IMR-90 (cell line): ENCODE measurements around the gene SNRNP25. TPM values are rescaled to one million over a fixed set of nuclear protein-coding genes. Genes with fewer than 3 reads are reported as not detected.

Experiments
- ATAC-seq: fragments of 200-7000 bp; cut with Tn5 transposase; 2 replicates; pipeline ENCODE4 v1.9.1; 2020; ENCODE audit warnings: low read depth, mild to moderate bottlenecking, moderate library complexity
- BruUV-seq: library from RNA; stranded (reverse); fragments of 400-500 nt; replicated peaks from 2 replicates; lab custom pipeline; 2021; lab: Mats Ljungman, UMichigan
- CTCF ChIA-PET: fragments of 300-600 bp; formaldehyde crosslinking; extraction: SDS; loops from one replicate; lab custom pipeline; 2021; ENCODE audit warnings: antibody characterized with exemption; lab: Yijun Ruan, JAX
- POLR2A ChIA-PET: fragments of 300-600 bp; sonication (Branson Sonifier 250); formaldehyde crosslinking; loops from one replicate; lab custom pipeline; 2022; ENCODE audit warnings: antibody characterized with exemption; ENCODE audit not compliant: unreplicated experiment; lab: Charles Lee
- DNase-seq: peaks from one replicate; pipeline ENCODE4 v3.0.0; 2013
- H2AFZ ChIP-seq: replicated peaks from 2 replicates; pipeline ENCODE3; 2013; ENCODE audit warnings: low read length, mild to moderate bottlenecking; ENCODE audit not compliant: poor library complexity
- H2AK5ac ChIP-seq: 2 replicates; pipeline ENCODE4 v1.6.1; 2013; ENCODE audit warnings: low read depth, low read length, inconsistent platforms
- H2AK9ac ChIP-seq: replicated peaks from 2 replicates; pipeline ENCODE3; 2013; ENCODE audit warnings: mild to moderate bottlenecking, low read depth, low read length, moderate library complexity; ENCODE audit not compliant: poor library complexity
- H2BK120ac ChIP-seq: 2 replicates; pipeline ENCODE4 v1.6.1; 2013; ENCODE audit warnings: low read depth, low read length, inconsistent platforms
- H2BK15ac ChIP-seq: 3 replicates; pipeline ENCODE4 v1.6.1; 2013; ENCODE audit warnings: low read depth, low read length, inconsistent platforms
- H2BK20ac ChIP-seq: 2 replicates; pipeline ENCODE4 v1.6.1; 2013; ENCODE audit warnings: low read depth, mild to moderate bottlenecking, inconsistent platforms, low read length, moderate library complexity
- H2BK5ac ChIP-seq: 2 replicates; pipeline ENCODE4 v1.6.1; 2013; ENCODE audit warnings: mild to moderate bottlenecking, low read depth, low read length, inconsistent platforms; ENCODE audit not compliant: poor library complexity, severe bottlenecking
- H3K14ac ChIP-seq: replicated peaks from 2 replicates; pipeline ENCODE4 v1.6.1; 2013; ENCODE audit warnings: low read depth, low read length, inconsistent platforms
- H3K18ac ChIP-seq: 2 replicates; pipeline ENCODE4 v1.6.1; 2013; ENCODE audit warnings: low read depth, low read length, control low read depth
- H3K23ac ChIP-seq: 2 replicates; pipeline ENCODE4 v1.6.1; 2013; ENCODE audit warnings: low read depth, low read length, inconsistent platforms
- H3K27ac ChIP-seq: 2 replicates; pipeline ENCODE4 v1.5.1; 2013; ENCODE audit warnings: mild to moderate bottlenecking, control low read depth, low read length; ENCODE audit not compliant: insufficient read depth
- H3K27me3 ChIP-seq: 2 replicates; pipeline ENCODE4 v1.6.1; 2013; ENCODE audit warnings: low read length; ENCODE audit not compliant: control insufficient read depth, insufficient read depth
- H3K36me3 ChIP-seq: 2 replicates; pipeline ENCODE4 v1.6.1; 2013; ENCODE audit warnings: low read length, mixed read lengths; ENCODE audit not compliant: control insufficient read depth, insufficient read depth
- H3K4ac ChIP-seq: 2 replicates; pipeline ENCODE4 v1.6.1; 2013; ENCODE audit warnings: low read depth, low read length, inconsistent platforms
- H3K4me1 ChIP-seq: 2 replicates; pipeline ENCODE4 v1.6.1; 2013; ENCODE audit warnings: low read length, mixed read lengths; ENCODE audit not compliant: control insufficient read depth, insufficient read depth
- H3K4me2 ChIP-seq: 2 replicates; pipeline ENCODE4 v1.6.1; 2013; ENCODE audit warnings: low read depth, mild to moderate bottlenecking, control low read depth, low read length, moderate library complexity
- H3K4me3 ChIP-seq: 2 replicates; pipeline ENCODE4 v1.5.1; 2013; ENCODE audit warnings: low read depth, mild to moderate bottlenecking, control low read depth, low read length, moderate library complexity; ENCODE audit not compliant: insufficient read depth
- H3K56ac ChIP-seq: 2 replicates; pipeline ENCODE4 v1.6.1; 2013; ENCODE audit warnings: low read length, inconsistent platforms; ENCODE audit not compliant: insufficient read depth; ENCODE audit errors: extremely low read depth
- H3K79me1 ChIP-seq, 2 experiments: 2 replicates each; pipeline ENCODE4 v1.6.1; 2013; ENCODE audit warnings: low read length in 2 of 2, inconsistent platforms in 1 of 2, low read depth in 1 of 2
- H3K9ac ChIP-seq: 2 replicates; pipeline ENCODE4 v1.6.1; 2013; ENCODE audit warnings: low read depth, low read length, control low read depth
- H3K9me1 ChIP-seq: 2 replicates; pipeline ENCODE4 v1.6.1; 2013; ENCODE audit warnings: low read length, inconsistent platforms; ENCODE audit not compliant: insufficient read depth
- H3K9me3 ChIP-seq: 2 replicates; pipeline ENCODE4 v1.6.1; 2013; ENCODE audit warnings: low read length; ENCODE audit not compliant: control insufficient read depth, insufficient read depth
- H4K20me1 ChIP-seq: 2 replicates; pipeline ENCODE4 v1.6.1; 2013; ENCODE audit warnings: low read length, inconsistent platforms; ENCODE audit not compliant: insufficient read depth
- H4K5ac ChIP-seq: 2 replicates; pipeline ENCODE4 v1.6.1; 2013; ENCODE audit warnings: mild to moderate bottlenecking, low read depth, low read length, control low read depth
- H4K8ac ChIP-seq, 2 experiments: 2 replicates each; pipeline ENCODE4 v1.6.1; 2013; ENCODE audit warnings: low read depth in 2 of 2, low read length in 2 of 2, control low read depth in 1 of 2, inconsistent platforms in 1 of 2
- H4K91ac ChIP-seq: 2 replicates; pipeline ENCODE4 v1.6.1; 2013; ENCODE audit warnings: low read depth, low read length, inconsistent platforms; ENCODE audit not compliant: insufficient read depth
- CEBPB ChIP-seq: IDR thresholded peaks from 2 replicates; pipeline ENCODE4 v1.6.1; 2012; ENCODE audit warnings: low read depth, low read length, improper control_type of control experiment
- RCOR1 ChIP-seq: IDR thresholded peaks from 2 replicates; pipeline ENCODE4 v1.6.1; 2012; ENCODE audit warnings: mild to moderate bottlenecking, low read length, improper control_type of control experiment; ENCODE audit not compliant: insufficient replicate concordance
- WGBS, 2 experiments: methylation state at CpG; one replicate each; pipeline versions ENCODE4 v1.1.5 to v1.1.7; 2013; ENCODE audit warnings: missing lambda C conversion rate in 2 of 2; ENCODE audit not compliant: insufficient read length in 1 of 2; ENCODE audit errors: extremely low coverage in 2 of 2; 5-methylcytosine and 5-hydroxymethylcytosine counted together
- dilution Hi-C: fragments of 300-500 bp; cut with HindIII; formaldehyde crosslinking; loops from one replicate; pipeline ENCODE4 v1.14.3; 2018; ENCODE audit warnings: low sequenced_read_pairs; ENCODE audit not compliant: unreplicated experiment
- in situ Hi-C: fragments of 300-500 bp; cut with MboI; formaldehyde crosslinking; loops from 3 replicates; pipeline ENCODE4 v1.14.3; 2019; ENCODE audit warnings: low sequenced_read_pairs, inconsistent platforms, mixed read lengths
- intact Hi-C: fragments of 100-400 bp; cut with micrococcal nuclease; formaldehyde crosslinking; loops from 2 replicates; pipeline ENCODE4 v1.10.0; 2022
- polyA plus RNA-seq, 3 experiments: library from polyadenylated mRNA; depleted of rRNA; stranded (reverse); fragments of >200 nt; gene quantifications; 2 replicates each; pipeline ENCODE4 v1.2.3, GENCODE V29; 2012; ENCODE audit warnings: low replicate concordance in 1 of 3
- total RNA-seq: library from RNA; depleted of rRNA; stranded (reverse); fragments of >200 nt; gene quantifications from 2 replicates; pipeline ENCODE4 v1.2.3, GENCODE V29; 2012

Gene SNRNP25
- total and polyA plus RNA-seq, 2 of the 4 experiments (the other 2 are of a cell fraction): 67.2 to 88.0 TPM

GRCh38 chr16:35011-35677 is 18.5 kb upstream of the SNRNP25 start:
- no peak overlapping the region for H2BK15ac ChIP-seq
- H3K9me1 ChIP-seq: peaks cover 4% of the 10 kb centered on the region
- no peak overlapping the region for H3K14ac ChIP-seq
- intact Hi-C loops: no loop called here
- in situ Hi-C loops: no loop called here
- H2BK5ac ChIP-seq: no peak overlapping the region
- WGBS, 2 experiments: 75% methylated on average over 14 of the region's 17 CpGs; no CpG with 5 or more reads in 1 of the 2 experiments
- dilution Hi-C loops: no loop called here
- H2BK120ac ChIP-seq: no peak overlapping the region
- H4K20me1 ChIP-seq: no peaks in the 10 kb centered on the region
- no peak overlapping the region for H3K56ac ChIP-seq
- no peak overlapping the region for H2AK9ac ChIP-seq
- no peaks in the 10 kb centered on the region for H3K27me3 ChIP-seq
- ATAC-seq: peak; percentile 36
- peaks cover 1% of the 10 kb centered on the region; the same call in 1 of the 2 replicates for H3K4me1 ChIP-seq
- TF ChIP-seq CEBPB (peak; percentile 30; the same call in 1 of the 2 replicates), RCOR1 (no peak)
- CTCF ChIA-PET: no interaction called here
- H4K5ac ChIP-seq: no peak overlapping the region
- H3K9me3 ChIP-seq: no peaks in the 10 kb centered on the region
- H4K91ac ChIP-seq: no peak overlapping the region
- no peak overlapping the region for H2AK5ac ChIP-seq
- no peak overlapping the region for H3K9ac ChIP-seq
- no peaks in the 10 kb centered on the region for H3K36me3 ChIP-seq
- H2BK20ac ChIP-seq: no peak overlapping the region
- POLR2A ChIA-PET: no interaction called here
- no peak overlapping the region for H3K4me2 ChIP-seq
- no peak for DNase-seq
- H3K27ac ChIP-seq: no peak overlapping the region
- BruUV-seq: no TSS peak
- H4K8ac ChIP-seq: no peak overlapping the region
- H3K4me3 ChIP-seq: no peak overlapping the region
- H2AFZ ChIP-seq: no peak overlapping the region
- no peak overlapping the region for H3K4ac ChIP-seq
- no peak overlapping the region for H3K23ac ChIP-seq
- H3K79me1 ChIP-seq: no peaks in the 10 kb centered on the region
- H3K18ac ChIP-seq: no peak overlapping the region
